ENCODE measurements around the gene IDE. TPM values are rescaled to one million over a fixed set of nuclear protein-coding genes. Genes with fewer than 3 reads are reported as not detected.

IDE gene
- total and polyA plus RNA-seq, 9 of the 15 experiments (the other 6 are each of a cell fraction or from before 2014, with no cell fraction given), result 10.2 to 50.6 (median 33.2) TPM

GRCh38 chr10:92420546-92421275 is 153.2 kb downstream of the IDE start:
- no peak overlapping the region for H2AFZ ChIP-seq (ENCODE audit: low read depth, low read length)
- no peak overlapping the region for H3K4me2 ChIP-seq (ENCODE audit: insufficient read depth, low read length)
- intact Hi-C loops (cut with micrococcal nuclease), result no loop called here
- no TSS peak for BruUV-seq (replicated peaks)
- no peaks in the 10 kb centered on the region for H3K9me3 ChIP-seq (replicated peaks; ENCODE audit: control insufficient read depth, insufficient read depth, low read depth, low read length)
- no peak overlapping the region for H3K9ac ChIP-seq (ENCODE audit: insufficient read depth in 1 of 2, low read depth in 2 of 2, low read length in 2 of 2)
- no peaks in the 10 kb centered on the region for H3K9me1 ChIP-seq (ENCODE audit: control insufficient read depth, insufficient read depth, low read length)
- ChIA-PET POLR2A (interaction anchor here (0.6 kb wide), 2 partner anchors 1269 to 1447 kb away, joined by 4 read pairs; no protein-coding TSS in a partner anchor), CTCF (ENCODE audit: low intra/inter-chr PET ratio) (no interaction called here)
- H3K27ac ChIP-seq (ENCODE audit: extremely low read depth, low read depth, low read length), result no peak overlapping the region
- 72% methylated on average over 27 of the region's 46 CpGs for WGBS (ENCODE audit: insufficient coverage, low coverage, missing lambda C conversion rate)
- H3K36me3 ChIP-seq (ENCODE audit: control insufficient read depth, insufficient read depth, low read length), result no peaks in the 10 kb centered on the region
- no peaks in the 10 kb centered on the region for H4K20me1 ChIP-seq (replicated peaks; ENCODE audit: control insufficient read depth, insufficient read depth, low read length)
- H3K4me1 ChIP-seq (replicated peaks in 1 of 2; ENCODE audit: control insufficient read depth in 2 of 2, insufficient read depth in 2 of 2, low read length in 2 of 2), result peaks cover 0 to 10% of the 10 kb centered on the region in 2 experiments; a peak in 2 of 5 replicates
- no peaks in the 10 kb centered on the region for H3K27me3 ChIP-seq (ENCODE audit: control insufficient read depth in 2 of 2, insufficient read depth in 2 of 2, low read length in 2 of 2)
- ATAC-seq (no peak), DNase-seq (ENCODE audit: extremely low read depth in 1 of 4, low spot score in 3 of 4) (no peak), FAIRE-seq (no peak)
- H3K4me3 ChIP-seq, result no peak overlapping the region
- in situ Hi-C loops (cut with MboI), result no loop called here
- H3K79me2 ChIP-seq (ENCODE audit: control insufficient read depth, insufficient read depth, low read length), result no peaks in the 10 kb centered on the region
- TF ChIP-seq SETDB1 (IDR thresholded peaks at IDR 0.05; ENCODE audit: low read length) (no peak), SMAD1 (IDR thresholded peaks at IDR 0.05; ENCODE audit: low read depth, low read length, partially characterized antibody) (no peak), XRCC3 (IDR thresholded peaks at IDR 0.05) (no peak), CBX8 (IDR thresholded peaks at IDR 0.05; ENCODE audit: borderline replicate concordance, extremely low read depth, low read depth, low read length, poor library complexity, severe bottlenecking) (no peak), ZNF589 (CRISPR knock-in tag; IDR thresholded peaks at IDR 0.05; ENCODE audit: low read depth) (no peak), CTCF (IDR thresholded peaks at IDR 0.05 in 2 of 3, conservative IDR thresholded peaks at IDR 0.05 in 1 of 3; ENCODE audit: insufficient read depth in 2 of 3, low read depth in 1 of 3, low read length in 3 of 3) (no peak), ESRRA (IDR thresholded peaks at IDR 0.05; ENCODE audit: borderline replicate concordance, low read depth) (no peak), ZNF324 (CRISPR knock-in tag; IDR thresholded peaks at IDR 0.05) (no peak), HINFP (tag; conservative IDR thresholded peaks at IDR 0.05; ENCODE audit: low read depth) (no peak), TSHZ1 (CRISPR knock-in tag; IDR thresholded peaks at IDR 0.05) (no peak), NFRKB (IDR thresholded peaks at IDR 0.05; ENCODE audit: low read depth) (no peak), FIP1L1 (IDR thresholded peaks at IDR 0.05; ENCODE audit: low read depth, low read length, poor library complexity, severe bottlenecking) (no peak), KLF16 (IDR thresholded peaks at IDR 0.05) (no peak), ZBTB7A (IDR thresholded peaks at IDR 0.05; ENCODE audit: borderline replicate concordance, control insufficient read depth, low read depth, low read length) (no peak)

Measured in K562 (cell line).